Adrenal gland (tissue), 5 donors: ENCODE data around the gene CLCN7.

Source experiments
- POLR2A ChIP-seq, 2 donors: fragments of 450-650 bp; IDR thresholded peaks; one replicate each; pipeline ENCODE4 v1.6.1; 2017; ENCODE audit warnings: antibody characterized with exemption in 2 of 2, mild to moderate bottlenecking in 2 of 2, moderate library complexity in 1 of 2
- TF ChIP-seq, protein P1 (sequence below), 6 experiments: fragments of 450-650 bp in 4 of 6; fragments of 200-600 bp in 2 of 6; sonication (generic) in 1 of 6; IDR thresholded peaks; 1 replicate in 5 of 6; 2 replicates in 1 of 6; pipeline versions ENCODE4 v1.5.1 to v1.8.0; 2016 to 2021; ENCODE audit warnings: antibody characterized with exemption in 6 of 6, mild to moderate bottlenecking in 2 of 6, moderate library complexity in 1 of 6
- donor health status: DM: no; HTN: no; CAD: no.

DNA sequence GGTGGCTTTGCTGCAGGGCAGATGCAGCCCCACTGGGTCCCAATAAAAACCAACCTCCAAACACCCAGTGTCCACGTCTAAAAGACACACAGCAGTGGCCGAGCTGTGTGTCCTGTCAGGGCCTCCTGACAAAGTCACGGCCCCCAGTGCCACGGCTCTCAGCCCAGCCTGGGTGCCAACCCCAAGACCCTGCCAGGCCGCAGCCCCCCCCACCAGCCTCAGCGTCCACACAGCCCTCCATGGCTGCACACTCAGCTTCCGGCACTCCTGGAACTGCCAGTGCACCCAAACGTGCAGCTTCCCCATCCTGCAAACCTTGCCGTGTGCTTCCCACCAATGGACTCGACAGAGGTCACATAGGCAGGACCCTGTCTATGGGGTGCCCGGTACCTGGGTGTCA, 26.9 kb downstream of the CLCN7 start:
- no peak for TF ChIP-seq POLR2A (IDR thresholded peaks at IDR 0.05)
- TF ChIP-seq, protein P1, sequence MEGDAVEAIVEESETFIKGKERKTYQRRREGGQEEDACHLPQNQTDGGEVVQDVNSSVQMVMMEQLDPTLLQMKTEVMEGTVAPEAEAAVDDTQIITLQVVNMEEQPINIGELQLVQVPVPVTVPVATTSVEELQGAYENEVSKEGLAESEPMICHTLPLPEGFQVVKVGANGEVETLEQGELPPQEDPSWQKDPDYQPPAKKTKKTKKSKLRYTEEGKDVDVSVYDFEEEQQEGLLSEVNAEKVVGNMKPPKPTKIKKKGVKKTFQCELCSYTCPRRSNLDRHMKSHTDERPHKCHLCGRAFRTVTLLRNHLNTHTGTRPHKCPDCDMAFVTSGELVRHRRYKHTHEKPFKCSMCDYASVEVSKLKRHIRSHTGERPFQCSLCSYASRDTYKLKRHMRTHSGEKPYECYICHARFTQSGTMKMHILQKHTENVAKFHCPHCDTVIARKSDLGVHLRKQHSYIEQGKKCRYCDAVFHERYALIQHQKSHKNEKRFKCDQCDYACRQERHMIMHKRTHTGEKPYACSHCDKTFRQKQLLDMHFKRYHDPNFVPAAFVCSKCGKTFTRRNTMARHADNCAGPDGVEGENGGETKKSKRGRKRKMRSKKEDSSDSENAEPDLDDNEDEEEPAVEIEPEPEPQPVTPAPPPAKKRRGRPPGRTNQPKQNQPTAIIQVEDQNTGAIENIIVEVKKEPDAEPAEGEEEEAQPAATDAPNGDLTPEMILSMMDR (IDR thresholded peaks at IDR 0.05) = no peak
